Upper lobe of right lung (tissue), 1 donor: ENCODE measurements around the gene MAGI2. TPM values are rescaled to one million over a fixed set of nuclear protein-coding genes. Genes with fewer than 3 reads are reported as not detected.

Experiments used
- ATAC-seq: fragments of 200-7000 bp; cut with Tn5 transposase; one replicate; pipeline ENCODE4 v1.9.1; 2020; ENCODE audit warnings: mild to moderate bottlenecking, moderate library complexity
- DNase-seq: peaks from one replicate; pipeline ENCODE4 v3.0.0-alpha.2; 2020
- H3K27ac ChIP-seq: fragments of 200-600 bp; one replicate; pipeline ENCODE4 v1.8.0; 2022
- H3K27me3 ChIP-seq: fragments of 200-600 bp; one replicate; pipeline ENCODE4 v1.8.0; 2022; ENCODE audit warnings: mild to moderate bottlenecking
- H3K36me3 ChIP-seq: fragments of 200-600 bp; one replicate; pipeline ENCODE4 v1.8.0; 2022
- H3K4me1 ChIP-seq: fragments of 200-600 bp; one replicate; pipeline ENCODE4 v1.8.0; 2022
- H3K4me3 ChIP-seq: fragments of 200-600 bp; one replicate; pipeline ENCODE4 v1.8.0; 2022; ENCODE audit warnings: mild to moderate bottlenecking
- H3K9me3 ChIP-seq: fragments of 200-600 bp; one replicate; pipeline ENCODE4 v1.8.0; 2022
- CTCF ChIP-seq: fragments of 200-600 bp; IDR thresholded peaks from one replicate; pipeline ENCODE4 v1.8.0; 2022; ENCODE audit warnings: antibody characterized with exemption
- intact Hi-C: fragments of 100-400 bp; cut with DNase I; formaldehyde crosslinking; loops from one replicate; pipeline ENCODE4 v1.11.0; 2022
- total RNA-seq: library from RNA; stranded (reverse); fragmentation: NEBNext Ultra II Directional; extraction: Animal tissue kit (Norgen Biotek cat#: 25700); gene quantifications from one replicate; pipeline ENCODE4 v1.2.1, GENCODE V29; 2021
- donor health status: DM: no; HTN: yes; CAD: no; lungs with severe emphysema.

Gene MAGI2
- total RNA-seq, 1 donor from 2014 or later = 12.8 TPM

- DNase-seq (no peak), ATAC-seq (no peak)
- no peak overlapping the region for H3K4me3 ChIP-seq
- no peaks in the 10 kb centered on the region for H3K4me1 ChIP-seq
- intact Hi-C loops = no loop called here
- no peaks in the 10 kb centered on the region for H3K27me3 ChIP-seq
- no peak overlapping the region for H3K27ac ChIP-seq
- H3K9me3 ChIP-seq = no peaks in the 10 kb centered on the region
- no peak for TF ChIP-seq CTCF
- no peaks in the 10 kb centered on the region for H3K36me3 ChIP-seq
Measured at GRCh38 chr7:78688376-78688775, 765.1 kb downstream of the MAGI2 start.

GRCh38 chr7:78686189-78686588 is 767.3 kb downstream of the MAGI2 start:
- Histone ChIP-seq H3K36me3 (no peaks in the 10 kb centered on the region), H3K27ac (no peak overlapping the region), H3K9me3 (no peaks in the 10 kb centered on the region), H3K4me1 (no peaks in the 10 kb centered on the region), H3K27me3 (no peaks in the 10 kb centered on the region), H3K4me3 (no peak overlapping the region)
- intact Hi-C loops = no loop called here
- ATAC-seq = no peak
- DNase-seq = no peak
- no peak for TF ChIP-seq CTCF

GRCh38 chr7:78684201-78684600 is 769.3 kb downstream of the MAGI2 start:
- intact Hi-C loops = no loop called here
- Histone ChIP-seq H3K27me3 (no peaks in the 10 kb centered on the region), H3K36me3 (no peaks in the 10 kb centered on the region), H3K4me3 (no peak overlapping the region), H3K27ac (no peak overlapping the region), H3K9me3 (no peaks in the 10 kb centered on the region), H3K4me1 (no peaks in the 10 kb centered on the region)
- no peak for ATAC-seq
- no peak for DNase-seq
- no peak for TF ChIP-seq CTCF

- DNase-seq (no peak), ATAC-seq (no peak)
- no peaks in the 10 kb centered on the region for H3K27me3 ChIP-seq
- no peak overlapping the region for H3K4me3 ChIP-seq
- intact Hi-C loops = no loop called here
- H3K4me1 ChIP-seq = no peaks in the 10 kb centered on the region
- H3K9me3 ChIP-seq = no peaks in the 10 kb centered on the region
- no peaks in the 10 kb centered on the region for H3K36me3 ChIP-seq
- no peak for TF ChIP-seq CTCF
- no peak overlapping the region for H3K27ac ChIP-seq
Measured at GRCh38 chr7:78683566-78683965, 769.9 kb downstream of the MAGI2 start.

GRCh38 chr7:78679112-78679876 is 774.2 kb downstream of the MAGI2 start:
- H3K9me3 ChIP-seq = no peaks in the 10 kb centered on the region
- H3K4me1 ChIP-seq = no peaks in the 10 kb centered on the region
- H3K27ac ChIP-seq = no peak overlapping the region
- no peak for TF ChIP-seq CTCF
- intact Hi-C loops = no loop called here
- H3K36me3 ChIP-seq = no peaks in the 10 kb centered on the region
- H3K4me3 ChIP-seq = no peak overlapping the region
- no peak for ATAC-seq
- no peak for DNase-seq
- H3K27me3 ChIP-seq = no peaks in the 10 kb centered on the region

GRCh38 chr7:78677391-78677790 is 776.1 kb downstream of the MAGI2 start:
- intact Hi-C loops = no loop called here

More at GRCh38 chr7:78677391-78677790, 776.1 kb downstream of the MAGI2 start:
- DNase-seq = no peak
- H3K36me3 ChIP-seq = no peaks in the 10 kb centered on the region
- H3K4me3 ChIP-seq = no peak overlapping the region
- no peak for ATAC-seq
- H3K27me3 ChIP-seq = no peaks in the 10 kb centered on the region
- no peaks in the 10 kb centered on the region for H3K4me1 ChIP-seq
- no peaks in the 10 kb centered on the region for H3K9me3 ChIP-seq
- H3K27ac ChIP-seq = no peak overlapping the region
- no peak for TF ChIP-seq CTCF
